ENCODE data around the gene TMEM119. TPM values are rescaled to one million over a fixed set of nuclear protein-coding genes. Genes with fewer than 3 reads are reported as not detected.

The TMEM119 gene
- total and polyA plus RNA-seq, 2 of the 4 experiments (the other 2 are of a cell fraction) = 8.1 to 9.2 TPM

GRCh38 chr12:108598553-108599250 lies 818 bp upstream of the TMEM119 start:
- Histone ChIP-seq H3K23ac (ENCODE audit: low read depth, low read length) (0 out of 2 replicates have a peak overlapping the region, but pooled peaks have one; percentile 60), H2AK9ac (replicated peaks; ENCODE audit: low read depth, low read length, poor library complexity) (no peak overlapping the region), H4K20me1 (ENCODE audit: insufficient read depth, low read length) (no peaks in the 10 kb centered on the region), H4K5ac (ENCODE audit: low read depth, low read length) (no peak overlapping the region; the same call in 1 of the 2 replicates), H3K56ac (ENCODE audit: extremely low read depth, insufficient read depth, low read length) (no peak overlapping the region), H3K4me3 (ENCODE audit: insufficient read depth, low read depth, low read length) (no peak overlapping the region), H3K18ac (ENCODE audit: low read depth, low read length) (peak overlapping the region; percentile 4; the same call in 1 of the 2 replicates), H3K9me1 (ENCODE audit: insufficient read depth, low read length) (peaks cover 7% of the 10 kb centered on the region; the same call in 1 of the 2 replicates), H2BK120ac (ENCODE audit: low read depth, low read length) (peak overlapping the region; percentile 77; the same call in 1 of the 2 replicates), H3K27ac (ENCODE audit: insufficient read depth, low read length) (peak overlapping the region; percentile 19; the same call in 1 of the 2 replicates), H3K4me1 (ENCODE audit: control insufficient read depth, insufficient read depth, low read length) (peaks cover 3% of the 10 kb centered on the region; the same call in 1 of the 2 replicates), H3K4ac (ENCODE audit: low read depth, low read length) (peak overlapping the region; percentile 30), H3K9ac (ENCODE audit: low read depth, low read length) (no peak overlapping the region), H3K4me2 (ENCODE audit: low read depth, low read length) (no peak overlapping the region; the same call in 1 of the 2 replicates), H2AFZ (replicated peaks; ENCODE audit: low read length, poor library complexity) (peak overlapping the region; percentile 87), H3K9me3 (ENCODE audit: control insufficient read depth, insufficient read depth, low read length) (no peaks in the 10 kb centered on the region), H2BK20ac (ENCODE audit: low read depth, low read length) (peak overlapping the region; percentile 72; the same call in 1 of the 2 replicates), H4K91ac (ENCODE audit: insufficient read depth, low read depth, low read length) (no peak overlapping the region), H3K36me3 (ENCODE audit: control insufficient read depth, insufficient read depth, low read length) (peaks cover 2% of the 10 kb centered on the region; the same call in 1 of the 2 replicates), H2BK15ac (ENCODE audit: low read depth, low read length) (no peak overlapping the region), H4K8ac (ENCODE audit: low read depth in 2 of 2, low read length in 2 of 2) (peak overlapping the region in 1 of 2 experiments; percentile 31; a peak in 1 of 4 replicates), H3K27me3 (ENCODE audit: control insufficient read depth, insufficient read depth, low read length) (no peaks in the 10 kb centered on the region), H2BK5ac (ENCODE audit: low read depth, low read length, poor library complexity, severe bottlenecking) (no peak overlapping the region), H3K79me1 (ENCODE audit: low read depth in 1 of 2, low read length in 2 of 2) (peaks cover 0 to 7% of the 10 kb centered on the region in 2 experiments; a peak in 2 of 4 replicates), H3K14ac (replicated peaks; ENCODE audit: low read depth, low read length) (no peak overlapping the region), H2AK5ac (ENCODE audit: low read depth, low read length) (peak overlapping the region; percentile 17; the same call in 1 of the 2 replicates)
- no TSS peak for BruUV-seq (replicated peaks)
- no peak for TF ChIP-seq SMC3 (IDR thresholded peaks at IDR 0.05; ENCODE audit: low read depth, low read length)
- no peak for TF ChIP-seq CHD1 (IDR thresholded peaks at IDR 0.05; ENCODE audit: low read depth, low read length)
- TF ChIP-seq MAZ (IDR thresholded peaks at IDR 0.05; ENCODE audit: borderline replicate concordance, low read depth, low read length) = no peak
- TF ChIP-seq FOS (IDR thresholded peaks at IDR 0.05; ENCODE audit: low read depth, low read length) = no peak
- no peak for TF ChIP-seq ELK1 (IDR thresholded peaks at IDR 0.05; ENCODE audit: borderline replicate concordance, low read depth, low read length)
- in situ Hi-C loops (cut with MboI; ENCODE audit: low sequenced_read_pairs) (no loop called here), intact Hi-C loops (cut with micrococcal nuclease) (no loop called here), dilution Hi-C loops (cut with HindIII; ENCODE audit: low sequenced_read_pairs, unreplicated experiment) (no loop called here)
- no peak for ATAC-seq (ENCODE audit: low read depth)
- no peak for DNase-seq
- POLR2A ChIA-PET (ENCODE audit: unreplicated experiment) = interaction anchor here (0.5 kb wide), 1 partner anchor 234 kb away, joined by 3 read pairs; no protein-coding TSS in a partner anchor
- CTCF ChIA-PET = interaction anchor here (1.2 kb wide), 1 partner anchor 19 kb away, joined by 6 read pairs; no protein-coding TSS in a partner anchor
- 96% methylated on average over 7 of the region's 11 CpGs; no CpG with 5 or more reads in 1 of the 2 experiments for WGBS, 2 experiments (ENCODE audit: extremely low coverage in 2 of 2, insufficient read length in 1 of 2)

All from IMR-90 (cell line).